ENCODE data around the gene RTP4.

The RTP4 gene

DNA sequence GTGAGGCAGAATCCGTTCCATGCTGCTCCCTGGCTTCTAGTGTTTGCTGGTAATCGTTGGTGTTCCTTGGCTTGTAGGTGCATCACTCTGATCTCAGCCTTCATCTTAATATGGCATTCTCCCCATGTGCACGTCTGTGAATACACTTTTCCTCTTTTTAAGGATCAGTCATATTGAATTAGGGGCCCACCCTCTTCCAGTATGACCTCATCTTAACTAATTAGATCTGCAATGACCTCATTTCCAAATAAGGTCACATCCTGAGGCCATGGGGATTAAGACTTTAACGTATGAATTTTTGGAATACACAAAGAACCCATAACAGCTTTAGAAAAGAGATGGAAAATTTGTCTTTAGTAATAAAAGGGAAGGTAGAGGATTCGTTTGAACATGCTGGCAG lies 42.6 kb upstream of the RTP4 start:
- no peak overlapping the region for H2AFZ ChIP-seq (ENCODE audit: low read length)

DNA sequence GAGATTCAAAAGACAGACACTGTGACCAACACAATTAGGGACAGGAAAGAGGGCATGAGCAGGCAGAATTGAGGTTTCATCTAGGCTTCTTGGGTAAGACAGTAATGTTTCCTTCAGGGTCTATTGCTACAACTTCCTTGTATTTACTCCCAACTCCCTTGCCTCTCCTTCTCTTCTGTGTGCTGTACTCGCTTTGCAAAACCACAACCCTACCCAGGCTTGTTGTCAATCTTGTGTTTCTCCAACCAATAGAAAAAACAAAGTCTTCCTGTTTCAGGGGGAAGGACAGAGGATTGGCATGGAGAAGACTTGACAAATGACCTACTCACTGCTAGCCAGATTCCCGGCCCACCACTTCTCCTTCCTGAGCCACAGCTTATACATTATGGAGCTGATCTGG lies 40.3 kb upstream of the RTP4 start:
- Histone ChIP-seq H3K27me3 (ENCODE audit: insufficient read depth, low read length, poor library complexity, severe bottlenecking) (no peaks in the 10 kb centered on the region), H3K9me3 (ENCODE audit: insufficient read depth, low read depth, low read length) (no peaks in the 10 kb centered on the region), H3K4me2 (ENCODE audit: low read depth, low read length, poor library complexity, severe bottlenecking) (no peak overlapping the region), H3K9me2 (replicated peaks; ENCODE audit: low read depth, low read length) (no peaks in the 10 kb centered on the region), H3K36me3 (ENCODE audit: insufficient read depth, low read length) (no peaks in the 10 kb centered on the region), H2AFZ (ENCODE audit: low read length) (no peak overlapping the region), H3K79me2 (ENCODE audit: insufficient read depth, low read length) (no peaks in the 10 kb centered on the region), H3K9ac (ENCODE audit: low read depth, low read length, poor library complexity, severe bottlenecking) (no peak overlapping the region), H3K4me3 (ENCODE audit: low read length, poor library complexity, severe bottlenecking) (no peak overlapping the region), H3F3A (ENCODE audit: low read depth) (no peaks in the 10 kb centered on the region), H3K4me1 (ENCODE audit: insufficient read depth, low read length, poor library complexity, severe bottlenecking) (no peaks in the 10 kb centered on the region), H4K20me1 (ENCODE audit: insufficient read depth, low read length, poor library complexity, severe bottlenecking) (no peaks in the 10 kb centered on the region)
- TF ChIP-seq EZH2phosphoT487 (IDR thresholded peaks at IDR 0.05; ENCODE audit: borderline replicate concordance), result no peak
- TF ChIP-seq, protein P1, sequence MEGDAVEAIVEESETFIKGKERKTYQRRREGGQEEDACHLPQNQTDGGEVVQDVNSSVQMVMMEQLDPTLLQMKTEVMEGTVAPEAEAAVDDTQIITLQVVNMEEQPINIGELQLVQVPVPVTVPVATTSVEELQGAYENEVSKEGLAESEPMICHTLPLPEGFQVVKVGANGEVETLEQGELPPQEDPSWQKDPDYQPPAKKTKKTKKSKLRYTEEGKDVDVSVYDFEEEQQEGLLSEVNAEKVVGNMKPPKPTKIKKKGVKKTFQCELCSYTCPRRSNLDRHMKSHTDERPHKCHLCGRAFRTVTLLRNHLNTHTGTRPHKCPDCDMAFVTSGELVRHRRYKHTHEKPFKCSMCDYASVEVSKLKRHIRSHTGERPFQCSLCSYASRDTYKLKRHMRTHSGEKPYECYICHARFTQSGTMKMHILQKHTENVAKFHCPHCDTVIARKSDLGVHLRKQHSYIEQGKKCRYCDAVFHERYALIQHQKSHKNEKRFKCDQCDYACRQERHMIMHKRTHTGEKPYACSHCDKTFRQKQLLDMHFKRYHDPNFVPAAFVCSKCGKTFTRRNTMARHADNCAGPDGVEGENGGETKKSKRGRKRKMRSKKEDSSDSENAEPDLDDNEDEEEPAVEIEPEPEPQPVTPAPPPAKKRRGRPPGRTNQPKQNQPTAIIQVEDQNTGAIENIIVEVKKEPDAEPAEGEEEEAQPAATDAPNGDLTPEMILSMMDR (conservative IDR thresholded peaks at IDR 0.05; ENCODE audit: low read length), result no peak

More for the DNA sequence above, 42.6 kb upstream of the RTP4 start:
- Histone ChIP-seq H3K9me3 (ENCODE audit: insufficient read depth, low read depth, low read length) (no peaks in the 10 kb centered on the region), H3K36me3 (ENCODE audit: insufficient read depth, low read length) (no peaks in the 10 kb centered on the region), H3K79me2 (ENCODE audit: insufficient read depth, low read length) (no peaks in the 10 kb centered on the region), H3F3A (ENCODE audit: low read depth) (no peaks in the 10 kb centered on the region), H3K4me3 (ENCODE audit: low read length, poor library complexity, severe bottlenecking) (no peak overlapping the region), H3K9ac (ENCODE audit: low read depth, low read length, poor library complexity, severe bottlenecking) (no peak overlapping the region), H3K4me2 (ENCODE audit: low read depth, low read length, poor library complexity, severe bottlenecking) (no peak overlapping the region), H3K27me3 (ENCODE audit: insufficient read depth, low read length, poor library complexity, severe bottlenecking) (no peaks in the 10 kb centered on the region), H4K20me1 (ENCODE audit: insufficient read depth, low read length, poor library complexity, severe bottlenecking) (no peaks in the 10 kb centered on the region), H3K9me2 (replicated peaks; ENCODE audit: low read depth, low read length) (no peaks in the 10 kb centered on the region), H3K4me1 (ENCODE audit: insufficient read depth, low read length, poor library complexity, severe bottlenecking) (no peaks in the 10 kb centered on the region)
- TF ChIP-seq EZH2phosphoT487 (IDR thresholded peaks at IDR 0.05; ENCODE audit: borderline replicate concordance), result no peak
- TF ChIP-seq, protein P1 (conservative IDR thresholded peaks at IDR 0.05; ENCODE audit: low read length), result no peak

DNA sequence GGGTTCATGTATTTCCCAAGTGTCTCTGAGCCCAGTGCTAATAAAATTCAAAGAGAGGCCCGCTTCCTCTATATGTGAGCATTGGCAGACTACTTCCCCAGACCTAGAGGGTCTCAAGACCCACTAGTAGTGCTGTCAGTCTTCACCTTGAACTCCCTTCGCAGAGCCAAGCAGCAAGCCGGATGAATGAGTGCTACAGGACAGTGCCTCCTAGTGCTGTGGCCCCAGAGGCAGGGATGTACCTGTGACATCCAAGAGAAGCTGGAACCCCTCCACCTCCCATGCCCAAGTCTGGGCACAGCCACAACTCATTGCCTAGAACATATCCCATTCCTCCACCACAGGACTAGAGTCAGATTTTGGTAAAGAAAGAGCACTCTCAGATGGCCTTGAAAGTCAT lies 39.5 kb upstream of the RTP4 start:
- Histone ChIP-seq H3K9me2 (replicated peaks; ENCODE audit: low read depth, low read length) (no peaks in the 10 kb centered on the region), H3K4me2 (ENCODE audit: low read depth, low read length, poor library complexity, severe bottlenecking) (no peak overlapping the region), H3K9ac (ENCODE audit: low read depth, low read length, poor library complexity, severe bottlenecking) (no peak overlapping the region), H3K79me2 (ENCODE audit: insufficient read depth, low read length) (no peaks in the 10 kb centered on the region), H3K36me3 (ENCODE audit: insufficient read depth, low read length) (no peaks in the 10 kb centered on the region), H3K27me3 (ENCODE audit: insufficient read depth, low read length, poor library complexity, severe bottlenecking) (no peaks in the 10 kb centered on the region), H2AFZ (ENCODE audit: low read length) (no peak overlapping the region), H3K9me3 (ENCODE audit: insufficient read depth, low read depth, low read length) (no peaks in the 10 kb centered on the region), H3K4me1 (ENCODE audit: insufficient read depth, low read length, poor library complexity, severe bottlenecking) (no peaks in the 10 kb centered on the region), H3F3A (ENCODE audit: low read depth) (no peaks in the 10 kb centered on the region), H3K4me3 (ENCODE audit: low read length, poor library complexity, severe bottlenecking) (no peak overlapping the region), H4K20me1 (ENCODE audit: insufficient read depth, low read length, poor library complexity, severe bottlenecking) (no peaks in the 10 kb centered on the region)
- TF ChIP-seq, protein P1 (conservative IDR thresholded peaks at IDR 0.05; ENCODE audit: low read length), result no peak
- TF ChIP-seq EZH2phosphoT487 (IDR thresholded peaks at IDR 0.05; ENCODE audit: borderline replicate concordance), result no peak
